ENCODE data around the gene KIAA1217. TPM values are rescaled to one million over a fixed set of nuclear protein-coding genes. Genes with fewer than 3 reads are reported as not detected.

KIAA1217 gene
- total RNA-seq, 1 experiment from 2014 or later = 7.8 TPM

DNA sequence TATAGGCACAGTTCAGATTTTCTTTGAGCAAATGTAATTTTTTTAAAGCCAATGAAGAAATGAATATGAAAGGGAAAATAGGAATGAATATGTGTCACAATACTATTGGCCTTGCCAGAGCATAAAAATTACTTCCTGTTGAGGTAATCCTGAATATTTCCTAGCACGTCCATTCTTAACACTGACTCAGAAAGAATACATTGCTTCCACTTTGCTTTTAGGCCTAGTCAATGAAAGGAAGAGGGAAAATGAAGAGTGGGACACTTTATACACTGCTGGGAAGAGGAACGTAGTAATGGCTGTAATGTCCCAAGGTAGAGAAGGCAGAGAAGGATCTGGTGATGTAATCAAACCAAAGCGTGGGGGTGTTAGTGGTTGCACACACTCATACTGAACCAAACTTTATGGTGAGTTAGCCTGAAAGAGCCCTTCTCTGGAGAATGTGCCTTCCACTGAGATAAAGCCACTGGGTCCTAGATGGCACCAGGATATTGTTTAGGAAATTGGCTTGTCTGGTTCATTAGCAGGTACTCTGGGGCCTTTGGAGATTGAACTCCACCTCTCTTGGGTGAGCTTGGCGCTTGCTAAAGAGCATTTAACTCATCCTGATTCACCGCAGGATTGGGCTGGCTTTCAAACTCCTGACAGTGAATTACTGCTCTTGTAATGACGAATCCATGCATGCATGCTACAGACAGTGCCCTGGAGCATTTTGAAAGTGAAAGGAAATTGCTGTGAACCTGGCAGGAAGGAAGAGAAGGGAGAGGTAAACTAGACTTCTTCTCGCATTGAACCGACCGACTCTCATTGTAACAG, 254.9 kb downstream of the KIAA1217 start:
- Histone ChIP-seq H3K79me2 (ENCODE audit: insufficient read depth, low read length) (no peaks in the 10 kb centered on the region), H3K36me3 (ENCODE audit: control insufficient read depth in 1 of 2, insufficient read depth in 2 of 2, low read length in 2 of 2) (no peaks in the 10 kb centered on the region), H3K9me3 (ENCODE audit: control insufficient read depth in 1 of 2, insufficient read depth in 1 of 2, low read depth in 1 of 2, low read length in 2 of 2) (no peaks in the 10 kb centered on the region), H3K27ac (ENCODE audit: low read depth, low read length) (no peak overlapping the region), H3K4me3 (replicated peaks in 1 of 2; ENCODE audit: low read depth in 1 of 2, low read length in 2 of 2) (no peak overlapping the region), H3K4me2 (ENCODE audit: low read length) (peak overlapping the region; percentile 2), H2AFZ (ENCODE audit: low read depth, low read length, poor library complexity, severe bottlenecking) (no peak overlapping the region), H3K9ac (ENCODE audit: low read length) (no peak overlapping the region), H3K4me1 (ENCODE audit: control insufficient read depth in 1 of 2, insufficient read depth in 2 of 2, low read length in 2 of 2) (peaks cover 7 to 27% of the 10 kb centered on the region in 2 experiments; a peak in 3 of 4 replicates), H4K20me1 (ENCODE audit: insufficient read depth) (no peaks in the 10 kb centered on the region), H3K27me3 (ENCODE audit: insufficient read depth, low read length) (no peaks in the 10 kb centered on the region), H3K9me2 (ENCODE audit: insufficient read depth) (no peaks in the 10 kb centered on the region; the same call in 1 of the 2 replicates)
- TF ChIP-seq ZNF274 (IDR thresholded peaks at IDR 0.05; ENCODE audit: low read depth, low read length) = no peak
- TF ChIP-seq CBX3 (IDR thresholded peaks at IDR 0.05; ENCODE audit: low read depth) = 0 out of 2 replicates have a peak, but pooled peaks have one; percentile 27
- no peak for TF ChIP-seq YY1 (IDR thresholded peaks at IDR 0.05; ENCODE audit: extremely low read depth, insufficient replicate concordance, low read depth, low read length)
- TF ChIP-seq, protein P1, sequence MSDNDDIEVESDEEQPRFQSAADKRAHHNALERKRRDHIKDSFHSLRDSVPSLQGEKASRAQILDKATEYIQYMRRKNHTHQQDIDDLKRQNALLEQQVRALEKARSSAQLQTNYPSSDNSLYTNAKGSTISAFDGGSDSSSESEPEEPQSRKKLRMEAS (IDR thresholded peaks at IDR 0.05) = 0 out of 2 replicates have a peak, but pooled peaks have one; percentile 27
- TF ChIP-seq RAD21 (IDR thresholded peaks at IDR 0.05; ENCODE audit: low read depth) = no peak
- intact Hi-C loops (cut with micrococcal nuclease) = loop anchor here (1.0 kb wide), 1 partner anchor 39 kb away; no protein-coding TSS in a partner anchor
- BruUV-seq (replicated peaks) = no TSS peak
- ChIA-PET RAD21 (ENCODE audit: low non-redundant PET in 1 of 2, low total read pairs in 2 of 2, uncharacterized antibody in 2 of 2, unreplicated experiment in 2 of 2) (no interaction called here), POLR2A (no interaction called here), CTCF (interaction anchor here (0.6 to 1.0 kb wide), 5 partner anchors 17 to 42 kb away, joined by 3 to 6 read pairs (median 3); no protein-coding TSS in a partner anchor)
- DNase-seq (ENCODE audit: low read depth, low spot score) = no peak
- ATAC-seq = no peak

DNA sequence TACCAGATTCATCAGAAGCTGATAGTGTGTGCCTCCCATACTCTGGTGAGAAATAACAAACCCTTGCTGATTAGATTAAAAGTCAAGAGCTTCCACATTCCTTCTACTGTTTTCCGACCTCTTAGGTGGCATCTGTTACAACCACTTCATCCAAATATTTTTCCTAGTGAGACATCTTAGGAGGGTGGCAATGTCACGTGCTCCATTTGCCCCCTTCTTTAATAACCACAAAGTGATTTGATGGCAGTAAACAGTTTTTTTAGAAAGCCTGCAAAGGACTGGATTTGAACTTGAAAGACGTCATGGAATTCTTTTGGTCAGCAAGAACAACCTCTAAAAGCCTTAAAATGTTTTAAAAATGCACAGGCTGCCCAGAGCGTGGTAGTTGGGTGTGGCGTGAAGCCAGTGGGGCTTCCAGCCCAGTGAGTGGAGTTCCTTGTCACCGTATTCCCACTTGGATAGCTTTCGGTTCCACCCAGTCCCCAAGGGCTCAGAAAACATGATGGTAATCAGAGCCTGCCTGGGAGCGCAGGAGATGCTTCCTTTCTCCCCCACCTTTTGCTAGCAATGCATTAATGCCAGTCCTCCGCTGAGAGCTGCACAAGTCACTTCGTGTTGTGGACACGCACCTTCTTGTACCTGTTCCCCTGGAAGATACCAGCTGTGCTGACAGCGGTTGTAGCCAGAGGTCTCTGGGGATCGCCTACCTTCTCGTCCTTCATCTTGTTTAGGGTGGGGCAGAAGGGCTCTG, 256.4 kb downstream of the KIAA1217 start:
- Histone ChIP-seq H3K4me2 (ENCODE audit: low read length) (peak overlapping the region; percentile 73), H3K4me1 (ENCODE audit: control insufficient read depth in 1 of 2, insufficient read depth in 2 of 2, low read length in 2 of 2) (peaks cover 7 to 27% of the 10 kb centered on the region in 2 experiments; a peak in 3 of 4 replicates), H2AFZ (ENCODE audit: low read depth, low read length, poor library complexity, severe bottlenecking) (peak overlapping the region; percentile 20), H3K79me2 (ENCODE audit: insufficient read depth, low read length) (no peaks in the 10 kb centered on the region), H3K27me3 (ENCODE audit: insufficient read depth, low read length) (no peaks in the 10 kb centered on the region), H4K20me1 (ENCODE audit: insufficient read depth) (no peaks in the 10 kb centered on the region), H3K4me3 (replicated peaks in 1 of 2; ENCODE audit: low read depth in 1 of 2, low read length in 2 of 2) (peak overlapping the region in 1 of 2 experiments; percentile 59; a peak in 1 of 4 replicates), H3K9me2 (ENCODE audit: insufficient read depth) (no peaks in the 10 kb centered on the region), H3K9me3 (ENCODE audit: control insufficient read depth in 1 of 2, insufficient read depth in 1 of 2, low read depth in 1 of 2, low read length in 2 of 2) (no peaks in the 10 kb centered on the region), H3K9ac (ENCODE audit: low read length) (no peak overlapping the region), H3K27ac (ENCODE audit: low read depth, low read length) (no peak overlapping the region), H3K36me3 (ENCODE audit: control insufficient read depth in 1 of 2, insufficient read depth in 2 of 2, low read length in 2 of 2) (no peaks in the 10 kb centered on the region)
- DNase-seq (ENCODE audit: low read depth, low spot score) = no peak
- peak; percentile 27 for ATAC-seq
- intact Hi-C loops (cut with micrococcal nuclease) = no loop called here
- BruUV-seq (replicated peaks) = no TSS peak
- TF ChIP-seq SIN3A (IDR thresholded peaks at IDR 0.05; ENCODE audit: low read depth) (no peak), SRF (IDR thresholded peaks at IDR 0.05; ENCODE audit: low read depth) (no peak), ZFX (IDR thresholded peaks at IDR 0.05) (no peak), CEBPB (IDR thresholded peaks at IDR 0.05; ENCODE audit: low read depth) (no peak), POLR2A (IDR thresholded peaks at IDR 0.05; ENCODE audit: borderline replicate concordance, extremely low read depth, insufficient read depth, insufficient read length) (no peak), POLR2AphosphoS5 (IDR thresholded peaks at IDR 0.05; ENCODE audit: low read depth, low read length) (no peak), ELF1 (IDR thresholded peaks at IDR 0.05; ENCODE audit: borderline replicate concordance, low read depth) (no peak)
- ChIA-PET POLR2A (no interaction called here), CTCF (no interaction called here), RAD21 (ENCODE audit: low non-redundant PET in 1 of 2, low total read pairs in 2 of 2, uncharacterized antibody in 2 of 2, unreplicated experiment in 2 of 2) (no interaction called here)
